Left colon (tissue), 2 donors: ENCODE data around the gene ABCA6. TPM values are rescaled to one million over a fixed set of nuclear protein-coding genes. Genes with fewer than 3 reads are reported as not detected.

ENCODE experiments used
- ATAC-seq: fragments of 200-7000 bp; cut with Tn5 transposase; one replicate; pipeline ENCODE4 v1.9.1; 2020; ENCODE audit warnings: mild to moderate bottlenecking, moderate library complexity
- DNase-seq, 2 donors: peaks; one replicate each; pipeline ENCODE4 v3.0.0-alpha.2; 2020
- intact Hi-C, 2 donors: fragments of 100-400 bp; cut with DNase I in 1 of 2; cut with micrococcal nuclease in 1 of 2; formaldehyde crosslinking; loops; one replicate each; pipeline versions ENCODE4 v1.11.2 to v1.14.0; 2022; cut with DNase I, micrococcal nuclease
- total RNA-seq, 2 donors: library from RNA; stranded (reverse); fragmentation: NEBNext Ultra II Directional; extraction: Animal tissue kit (Norgen Biotek cat#: 25700); gene quantifications; one replicate each; pipeline ENCODE4 v1.2.1, GENCODE V29; 2021
- donor health status: DM: no; HTN: no; CAD: no.
- donor health status: DM: yes; HTN: yes; CAD: no.

ABCA6 gene
- total RNA-seq, 2 donors from 2014 or later: 5.7 to 9.0 TPM

GRCh38 chr17:69143683-69144231 is 2.1 kb upstream of the ABCA6 start:
- DNase-seq: no peak
- no peak for ATAC-seq
- intact Hi-C loops: no loop called here

- intact Hi-C loops: no loop called here
- no peak for DNase-seq
- ATAC-seq: no peak
Observed at GRCh38 chr17:69143151-69143550, 1.5 kb upstream of the ABCA6 start.

- DNase-seq (no peak), ATAC-seq (no peak)
- intact Hi-C loops: no loop called here
Observed at GRCh38 chr17:69142175-69142802, 594 bp upstream of the ABCA6 start.

GRCh38 chr17:69134112-69134511 is 7.6 kb downstream of the ABCA6 start:
- DNase-seq (no peak), ATAC-seq (no peak)
- intact Hi-C loops: no loop called here

GRCh38 chr17:69130627-69131296 is 10.9 kb downstream of the ABCA6 start:
- DNase-seq (no peak), ATAC-seq (no peak)
- intact Hi-C loops: no loop called here

- DNase-seq: no peak
- intact Hi-C loops: no loop called here
- ATAC-seq: no peak
Observed at GRCh38 chr17:69123626-69124025, 18.1 kb downstream of the ABCA6 start.

- ATAC-seq: no peak
- DNase-seq: no peak
- intact Hi-C loops: no loop called here
Observed at GRCh38 chr17:69122065-69122464, 19.6 kb downstream of the ABCA6 start.

- intact Hi-C loops: no loop called here
- DNase-seq (no peak), ATAC-seq (no peak)
Observed at GRCh38 chr17:69117855-69118784, 23.6 kb downstream of the ABCA6 start.

- intact Hi-C loops: no loop called here
- ATAC-seq: no peak
- no peak for DNase-seq
Observed at GRCh38 chr17:69111794-69112193, 29.9 kb downstream of the ABCA6 start.

- intact Hi-C loops: no loop called here
- DNase-seq (no peak), ATAC-seq (no peak)
Observed at GRCh38 chr17:69105907-69106730, 35.6 kb downstream of the ABCA6 start.

GRCh38 chr17:69103557-69104233 is 38.0 kb downstream of the ABCA6 start:
- intact Hi-C loops: no loop called here
- DNase-seq (no peak), ATAC-seq (no peak)

GRCh38 chr17:69098625-69099024 is 43.1 kb downstream of the ABCA6 start:
- no peak for DNase-seq
- intact Hi-C loops: no loop called here
- ATAC-seq: no peak

GRCh38 chr17:69096541-69096940 is 45.2 kb downstream of the ABCA6 start:
- no peak for ATAC-seq
- intact Hi-C loops: no loop called here
- no peak for DNase-seq

- intact Hi-C loops: no loop called here
- ATAC-seq (no peak), DNase-seq (no peak)
Observed at GRCh38 chr17:69093995-69094394, 47.7 kb downstream of the ABCA6 start.

GRCh38 chr17:69093279-69093789 is 48.4 kb downstream of the ABCA6 start:
- intact Hi-C loops: no loop called here
- ATAC-seq (no peak), DNase-seq (no peak)

- ATAC-seq (no peak), DNase-seq (no peak)
- intact Hi-C loops: no loop called here
Observed at GRCh38 chr17:69090365-69090764, 51.3 kb downstream of the ABCA6 start.

- ATAC-seq (no peak), DNase-seq (no peak)
- intact Hi-C loops: no loop called here
Observed at GRCh38 chr17:69088643-69089200, 53.0 kb downstream of the ABCA6 start.

GRCh38 chr17:69086641-69087040 is 55.1 kb downstream of the ABCA6 start:
- ATAC-seq: no peak
- no peak for DNase-seq
- intact Hi-C loops: no loop called here
